GM23248 (cell line): ENCODE measurements around the gene LRRC74A. TPM values are rescaled to one million over a fixed set of nuclear protein-coding genes. Genes with fewer than 3 reads are reported as not detected.

Experiments
- DNase-seq: peaks from one replicate; pipeline ENCODE4 v3.0.0-alpha.2; 2015
- H2AFZ ChIP-seq: fragments of 200-600 bp; sonication (generic); 2 replicates; pipeline ENCODE4 v1.6.1; 2016; ENCODE audit warnings: antibody characterized with exemption
- H3F3A ChIP-seq: fragments of 200-600 bp; sonication (generic); 2 replicates; pipeline ENCODE4 v1.6.1; 2016; ENCODE audit warnings: mild to moderate bottlenecking, antibody characterized with exemption, mixed run types; ENCODE audit not compliant: insufficient read depth
- H3K27ac ChIP-seq: fragments of 200-600 bp; sonication (generic); 2 replicates; pipeline ENCODE4 v1.5.1; 2016; ENCODE audit warnings: mild to moderate bottlenecking
- H3K27me3 ChIP-seq: fragments of 200-600 bp; sonication (generic); replicated peaks from 2 replicates; pipeline ENCODE4 v1.6.1; 2016; ENCODE audit warnings: mild to moderate bottlenecking; ENCODE audit not compliant: insufficient read depth
- H3K36me3 ChIP-seq: fragments of 200-600 bp; sonication (generic); 2 replicates; pipeline ENCODE4 v1.6.1; 2016; ENCODE audit warnings: low read depth, mild to moderate bottlenecking
- H3K4me1 ChIP-seq: fragments of 200-600 bp; sonication (generic); 2 replicates; pipeline ENCODE4 v1.6.1; 2016; ENCODE audit warnings: mild to moderate bottlenecking; ENCODE audit not compliant: insufficient read depth
- H3K4me2 ChIP-seq: fragments of 200-600 bp; sonication (generic); one replicate; pipeline ENCODE4 v1.6.1; 2016; ENCODE audit warnings: mild to moderate bottlenecking; ENCODE audit not compliant: unreplicated experiment
- H3K4me3 ChIP-seq: fragments of 200-600 bp; sonication (generic); 2 replicates; pipeline ENCODE4 v1.5.1; 2016; ENCODE audit warnings: mild to moderate bottlenecking
- H3K79me2 ChIP-seq: fragments of 200-600 bp; sonication (generic); 2 replicates; pipeline ENCODE4 v1.6.1; 2016; ENCODE audit warnings: mild to moderate bottlenecking; ENCODE audit not compliant: insufficient read depth
- H3K9ac ChIP-seq: fragments of 200-600 bp; sonication (generic); 2 replicates; pipeline ENCODE4 v1.6.1; 2016; ENCODE audit warnings: mild to moderate bottlenecking
- H3K9me2 ChIP-seq: fragments of 200-600 bp; sonication (generic); 2 replicates; pipeline ENCODE4 v1.6.1; 2016; ENCODE audit warnings: mixed run types, mild to moderate bottlenecking, moderate library complexity; ENCODE audit not compliant: insufficient read depth
- H3K9me3 ChIP-seq: fragments of 200-600 bp; sonication (generic); one replicate; pipeline ENCODE4 v1.6.1; 2017; ENCODE audit warnings: low read depth
- H4K20me1 ChIP-seq: fragments of 200-600 bp; sonication (generic); 2 replicates; pipeline ENCODE4 v1.6.0; 2016; ENCODE audit not compliant: insufficient read depth
- EZH2 ChIP-seq: fragments of 200-600 bp; sonication (generic); IDR thresholded peaks from 2 replicates; pipeline ENCODE4 v1.6.1; 2018; ENCODE audit warnings: antibody characterized with exemption, mild to moderate bottlenecking; ENCODE audit not compliant: insufficient read depth, poor library complexity, severe bottlenecking
- EZH2phosphoT487 ChIP-seq: fragments of 200-600 bp; sonication (generic); IDR thresholded peaks from 2 replicates; pipeline ENCODE4 v1.6.1; 2018; ENCODE audit warnings: antibody characterized with exemption, moderate library complexity, mild to moderate bottlenecking, low read depth; ENCODE audit not compliant: insufficient read depth
- WGBS, 2 experiments: methylation state at CpG; one replicate each; pipeline ENCODE4 v1.1.6; 2015 to 2017; ENCODE audit warnings: low lambda C conversion rate in 2 of 2, low coverage in 1 of 2; ENCODE audit errors: missing lambda C conversion rate in 2 of 2; 5-methylcytosine and 5-hydroxymethylcytosine counted together
- in situ Hi-C: fragments of 300-500 bp; cut with MboI; formaldehyde crosslinking; loops from 2 replicates; pipeline ENCODE4 v1.15.0; 2020
- polyA plus RNA-seq: library from polyadenylated mRNA; unstranded; fragments of >200 nt; fragmentation: Nextera tagmentation; extraction: Ambion mirVana; gene quantifications from 2 replicates; pipeline ENCODE4 v1.2.1, GENCODE V29; 2016
- total RNA-seq: library from RNA; depleted of rRNA; stranded (reverse); fragments of >200 nt; shearing (Covaris generic); gene quantifications from 2 replicates; pipeline ENCODE4 v1.2.3, GENCODE V29; 2014

LRRC74A gene
- total and polyA plus RNA-seq, 2 experiments from 2014 or later, result not detected

DNA sequence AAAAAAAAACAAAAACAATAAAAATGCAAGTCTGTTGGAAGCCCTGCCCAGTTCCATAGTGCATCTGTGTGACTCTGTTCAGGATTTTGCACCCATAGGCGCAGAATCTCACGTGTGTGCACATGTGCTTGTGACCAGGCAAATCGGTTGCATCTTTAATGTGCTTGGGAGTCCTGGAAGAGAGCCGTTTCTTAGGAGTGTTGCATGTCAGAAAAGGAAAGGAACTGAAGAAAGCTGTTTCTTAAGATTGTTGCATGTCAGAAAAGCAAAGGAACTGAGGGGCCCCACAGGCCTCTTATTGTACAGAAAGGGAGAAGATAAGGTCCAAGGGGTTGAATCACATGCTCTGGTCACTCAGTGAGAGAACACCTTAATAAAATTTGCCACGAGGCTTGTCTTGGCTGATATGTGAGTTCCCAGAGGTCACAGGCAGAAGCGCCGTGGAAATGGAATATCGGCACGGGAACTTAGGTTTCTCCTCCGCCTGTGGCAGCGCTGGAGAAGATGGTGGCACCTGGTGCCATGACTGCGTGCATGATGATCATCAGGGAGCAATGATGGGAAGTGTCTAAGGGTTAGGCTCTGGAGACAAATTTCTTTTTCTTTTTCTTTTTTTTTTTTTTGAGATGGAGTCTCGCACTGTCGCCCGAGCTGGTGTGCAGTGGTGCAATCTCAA, 90.0 kb downstream of the LRRC74A start:
- no peak for TF ChIP-seq EZH2
- TF ChIP-seq EZH2phosphoT487, result no peak
- in situ Hi-C loops, result loop anchor here (10.0 kb wide), 1 partner anchor 149 kb away; no protein-coding TSS in a partner anchor
- no peaks in the 10 kb centered on the region for H4K20me1 ChIP-seq

DNA sequence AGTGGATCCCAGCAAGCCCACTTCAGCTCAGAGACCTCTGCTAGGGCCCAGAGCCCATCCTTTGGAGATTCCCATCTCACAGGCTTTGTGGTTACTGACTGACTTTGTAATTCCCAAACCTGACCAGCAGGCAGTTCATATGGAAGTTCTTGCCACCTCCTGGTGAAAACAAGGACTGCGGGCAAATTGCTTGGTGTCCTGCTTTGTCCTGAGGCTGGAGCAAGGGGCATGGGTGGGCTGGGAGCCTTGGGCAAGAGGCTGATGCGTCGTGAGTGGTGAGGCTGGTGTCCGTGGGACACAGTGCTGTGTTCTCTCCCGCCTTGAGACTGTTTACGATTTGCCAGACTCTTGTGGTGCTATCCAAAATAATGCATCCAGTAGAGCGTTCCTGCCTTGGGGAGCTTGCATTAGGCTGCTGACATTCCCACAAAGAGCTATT, 91.0 kb downstream of the LRRC74A start:
- H2AFZ ChIP-seq, result no peak overlapping the region
- H3K9me2 ChIP-seq, result no peaks in the 10 kb centered on the region
- peak overlapping the region; percentile 88 for H3K9ac ChIP-seq

More for the DNA sequence above, 90.0 kb downstream of the LRRC74A start:
- WGBS, 2 experiments, result 79 to 85% methylated on average over 15 of the region's 15 CpGs
- no peak for DNase-seq
- H3K27ac ChIP-seq, result no peak overlapping the region
- no peaks in the 10 kb centered on the region for H3K36me3 ChIP-seq
- H3K79me2 ChIP-seq, result no peaks in the 10 kb centered on the region
- H3K9me3 ChIP-seq, result no peaks in the 10 kb centered on the region
- H2AFZ ChIP-seq, result no peak overlapping the region
- H3K4me3 ChIP-seq, result no peak overlapping the region
- H3K4me2 ChIP-seq, result no peak overlapping the region
- H3K9me2 ChIP-seq, result no peaks in the 10 kb centered on the region
- no peak overlapping the region for H3K9ac ChIP-seq
- no peaks in the 10 kb centered on the region for H3K27me3 ChIP-seq
- peaks cover 20% of the 10 kb centered on the region for H3F3A ChIP-seq
- peaks cover 41% of the 10 kb centered on the region for H3K4me1 ChIP-seq

DNA sequence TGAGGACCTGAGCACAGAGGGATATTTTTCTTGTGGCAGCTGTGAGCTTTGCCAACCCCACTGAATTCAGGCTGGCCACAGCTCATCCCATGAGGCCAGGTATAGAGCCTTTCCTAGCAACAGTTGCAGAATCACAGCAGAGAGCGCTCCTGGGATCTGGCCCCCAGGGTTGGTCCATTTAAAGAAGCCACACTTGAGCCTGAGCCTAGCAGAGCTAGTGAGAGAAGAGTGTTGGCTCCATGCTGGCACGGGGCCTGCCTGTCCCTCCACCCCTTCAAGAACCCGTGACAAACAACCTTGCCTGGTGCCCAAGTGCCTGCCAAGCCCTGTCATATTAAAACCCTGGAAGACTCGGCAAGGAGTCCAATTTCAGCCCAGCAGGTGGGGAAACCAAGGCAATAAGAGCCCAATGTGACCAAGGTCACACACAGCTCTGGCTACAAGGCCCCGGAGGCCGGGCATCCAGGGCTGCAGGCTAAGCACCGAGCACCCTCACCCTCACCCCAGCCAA, 91.6 kb downstream of the LRRC74A start:
- DNase-seq, result peak; percentile 56
- no peak for TF ChIP-seq EZH2
- TF ChIP-seq EZH2phosphoT487, result no peak
- Histone ChIP-seq H3K27ac (peak overlapping the region; percentile 98), H4K20me1 (no peaks in the 10 kb centered on the region), H3K9me3 (no peaks in the 10 kb centered on the region), H3K9ac (peak overlapping the region; percentile 88), H3K27me3 (no peaks in the 10 kb centered on the region), H3F3A (peaks cover 20% of the 10 kb centered on the region), H3K4me2 (peak overlapping the region; percentile 74), H3K79me2 (no peaks in the 10 kb centered on the region), H3K4me3 (peak overlapping the region; percentile 36), H2AFZ (peak overlapping the region; percentile 10; the same call in 1 of the 2 replicates), H3K4me1 (peaks cover 41% of the 10 kb centered on the region), H3K9me2 (no peaks in the 10 kb centered on the region), H3K36me3 (no peaks in the 10 kb centered on the region)
- in situ Hi-C loops, result loop anchor here (10.0 kb wide), 1 partner anchor 147 kb away; no protein-coding TSS in a partner anchor
- 16% methylated on average over 7 of the region's 7 CpGs for WGBS, 2 experiments

More for the DNA sequence above, 91.0 kb downstream of the LRRC74A start:
- H3K4me3 ChIP-seq, result no peak overlapping the region
- no peaks in the 10 kb centered on the region for H4K20me1 ChIP-seq
- no peaks in the 10 kb centered on the region for H3K27me3 ChIP-seq
- peaks cover 41% of the 10 kb centered on the region for H3K4me1 ChIP-seq
- in situ Hi-C loops, result loop anchor here (10.0 kb wide), 1 partner anchor 148 kb away; no protein-coding TSS in a partner anchor
- peak; percentile 85 for DNase-seq
- peak overlapping the region; percentile 74 for H3K4me2 ChIP-seq
- no peaks in the 10 kb centered on the region for H3K36me3 ChIP-seq
- no peaks in the 10 kb centered on the region for H3K9me3 ChIP-seq
- WGBS, 2 experiments, result 37 to 44% methylated on average over 5 to 7 of the region's 7 CpGs
- H3K27ac ChIP-seq, result peak overlapping the region; percentile 98
- TF ChIP-seq EZH2phosphoT487 (no peak), EZH2 (no peak)
- H3F3A ChIP-seq, result peaks cover 20% of the 10 kb centered on the region
- no peaks in the 10 kb centered on the region for H3K79me2 ChIP-seq

DNA sequence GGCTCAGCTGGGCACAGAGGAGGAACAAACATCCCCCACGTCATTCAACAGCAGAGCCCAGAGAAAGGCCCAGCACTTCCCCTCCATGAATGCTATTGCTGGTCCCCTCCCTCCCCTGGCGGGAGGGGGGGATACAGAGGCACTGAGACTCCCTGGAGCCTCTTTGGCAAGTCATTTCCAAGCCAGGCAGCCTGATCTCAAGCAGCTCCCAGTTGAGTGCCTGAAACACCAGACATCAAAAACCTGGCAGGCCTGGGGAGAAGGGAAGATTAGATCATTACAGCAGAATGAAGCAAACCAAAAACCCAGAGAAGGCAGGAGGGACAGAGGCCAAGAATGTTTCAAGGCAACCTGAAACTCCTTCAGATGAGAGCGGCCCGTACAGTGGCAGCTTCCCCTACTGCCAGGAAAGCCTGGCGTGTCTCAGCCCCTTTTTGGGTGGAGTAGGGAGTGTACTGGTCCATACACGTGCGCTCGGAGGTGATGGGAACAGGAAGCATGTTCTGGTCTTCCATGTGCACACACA, 92.1 kb downstream of the LRRC74A start:
- in situ Hi-C loops, result loop anchor here (10.0 kb wide), 1 partner anchor 146 kb away; no protein-coding TSS in a partner anchor
- Histone ChIP-seq H2AFZ (peak overlapping the region; percentile 10; the same call in 1 of the 2 replicates), H3K4me2 (peak overlapping the region; percentile 74), H3K9me2 (no peaks in the 10 kb centered on the region), H3K9ac (peak overlapping the region; percentile 88), H3F3A (peaks cover 20% of the 10 kb centered on the region), H4K20me1 (no peaks in the 10 kb centered on the region), H3K79me2 (no peaks in the 10 kb centered on the region), H3K4me3 (peak overlapping the region; percentile 36), H3K9me3 (no peaks in the 10 kb centered on the region), H3K27ac (peak overlapping the region; percentile 98), H3K27me3 (no peaks in the 10 kb centered on the region), H3K4me1 (peaks cover 40% of the 10 kb centered on the region), H3K36me3 (no peaks in the 10 kb centered on the region)
- no peak for TF ChIP-seq EZH2phosphoT487
- WGBS, 2 experiments, result 1 to 7% methylated on average over 8 of the region's 8 CpGs
- peak; percentile 93 for DNase-seq
